Measurements from ENCODE around the gene COPRS.

GRCh38 chr17:31815212-31815730 is 43.8 kb downstream of the COPRS start:
- no peak for TF ChIP-seq CTCF (conservative IDR thresholded peaks at IDR 0.05; ENCODE audit: low read length)
- TF ChIP-seq EZH2phosphoT487 (IDR thresholded peaks at IDR 0.05; ENCODE audit: borderline replicate concordance) = no peak
